H9 (cell line): ENCODE data around the gene PHLDB1. TPM values are rescaled to one million over a fixed set of nuclear protein-coding genes. Genes with fewer than 3 reads are reported as not detected.

ENCODE experiments used
- DNase-seq: peaks from one replicate; pipeline ENCODE4 v3.0.0-alpha.2; 2017
- H2AFZ ChIP-seq: one replicate; pipeline ENCODE4 v1.6.1; 2013; ENCODE audit warnings: mild to moderate bottlenecking, low read length, control low read depth, moderate library complexity
- H2AK5ac ChIP-seq: 2 replicates; pipeline ENCODE4 v1.6.1; 2013; ENCODE audit warnings: low read length, control low read depth, mixed read lengths; ENCODE audit not compliant: insufficient read length
- H2BK120ac ChIP-seq: one replicate; pipeline ENCODE4 v1.6.1; 2013; ENCODE audit warnings: low read depth, mild to moderate bottlenecking, low read length, control low read depth, inconsistent platforms; ENCODE audit not compliant: poor library complexity, severe bottlenecking
- H2BK12ac ChIP-seq: 2 replicates; pipeline ENCODE4 v1.6.1; 2013; ENCODE audit warnings: low read length, control low read depth, mixed read lengths, low read depth; ENCODE audit not compliant: insufficient read length
- H2BK15ac ChIP-seq: 2 replicates; pipeline ENCODE4 v1.6.1; 2013; ENCODE audit warnings: low read depth, low read length, control low read depth
- H2BK20ac ChIP-seq: one replicate; pipeline ENCODE4 v1.6.1; 2013; ENCODE audit warnings: low read depth, mild to moderate bottlenecking, low read length, control low read depth, inconsistent platforms; ENCODE audit not compliant: poor library complexity, severe bottlenecking
- H2BK5ac ChIP-seq: 2 replicates; pipeline ENCODE4 v1.6.1; 2013; ENCODE audit warnings: low read length, control low read depth, mixed read lengths; ENCODE audit not compliant: insufficient read length
- H3K14ac ChIP-seq: 2 replicates; pipeline ENCODE4 v1.6.1; 2013; ENCODE audit warnings: low read length, control low read depth; ENCODE audit not compliant: insufficient read depth
- H3K18ac ChIP-seq: 2 replicates; pipeline ENCODE4 v1.6.1; 2013; ENCODE audit warnings: low read depth, mild to moderate bottlenecking, mixed read lengths, low read length, control low read depth; ENCODE audit not compliant: insufficient read length
- H3K23ac ChIP-seq: 2 replicates; pipeline ENCODE4 v1.6.1; 2013; ENCODE audit warnings: low read length, control low read depth, mixed read lengths, low read depth; ENCODE audit not compliant: insufficient read length
- H3K23me2 ChIP-seq: 2 replicates; pipeline ENCODE4 v1.6.1; 2013; ENCODE audit warnings: low read depth, mild to moderate bottlenecking, mixed read lengths, low read length, control low read depth; ENCODE audit not compliant: insufficient read length, poor library complexity, severe bottlenecking
- H3K27ac ChIP-seq: 2 replicates; pipeline ENCODE4 v1.5.1; 2013; ENCODE audit warnings: low read length, control low read depth, mixed read lengths, low read depth; ENCODE audit not compliant: insufficient read length
- H3K27me3 ChIP-seq: 2 replicates; pipeline ENCODE4 v1.6.1; 2013; ENCODE audit warnings: low read length, control low read depth, inconsistent platforms; ENCODE audit not compliant: insufficient read depth
- H3K4ac ChIP-seq: 2 replicates; pipeline ENCODE4 v1.6.1; 2013; ENCODE audit warnings: low read depth, mild to moderate bottlenecking, control low read depth, inconsistent platforms, low read length, moderate library complexity
- H3K4me1 ChIP-seq: 2 replicates; pipeline ENCODE4 v1.6.1; 2013; ENCODE audit warnings: low read length, control low read depth, inconsistent platforms; ENCODE audit not compliant: insufficient read depth
- H3K4me2 ChIP-seq: 2 replicates; pipeline ENCODE4 v1.6.1; 2013; ENCODE audit warnings: low read length, control low read depth, mixed read lengths; ENCODE audit not compliant: insufficient read length, insufficient read depth
- H3K56ac ChIP-seq: 2 replicates; pipeline ENCODE4 v1.6.1; 2013; ENCODE audit warnings: low read depth, mild to moderate bottlenecking, mixed read lengths, low read length, control low read depth; ENCODE audit not compliant: insufficient read length
- H3K79me1 ChIP-seq: 2 replicates; pipeline ENCODE4 v1.6.1; 2013; ENCODE audit warnings: low read depth, mild to moderate bottlenecking, moderate library complexity, low read length, control low read depth, inconsistent platforms; ENCODE audit not compliant: insufficient read depth, poor library complexity, severe bottlenecking
- H3K79me2 ChIP-seq: 2 replicates; pipeline ENCODE4 v1.6.1; 2013; ENCODE audit warnings: low read length, control low read depth, inconsistent platforms; ENCODE audit not compliant: insufficient read depth
- H3K9ac ChIP-seq: 2 replicates; pipeline ENCODE4 v1.6.1; 2013; ENCODE audit warnings: low read length, control low read depth, mixed read lengths; ENCODE audit not compliant: insufficient read length; ENCODE audit errors: extremely low read depth
- H3K9me3 ChIP-seq: one replicate; pipeline ENCODE4 v1.6.1; 2013; ENCODE audit warnings: low read depth, low read length, inconsistent platforms; ENCODE audit not compliant: control insufficient read depth
- H3T11ph ChIP-seq: one replicate; pipeline ENCODE4 v1.6.1; 2013; ENCODE audit warnings: mild to moderate bottlenecking, low read length, control low read depth, inconsistent platforms
- H4K20me1 ChIP-seq: one replicate; pipeline ENCODE4 v1.6.1; 2013; ENCODE audit not compliant: control insufficient read depth, insufficient read length, insufficient read depth
- H4K5ac ChIP-seq: 2 replicates; pipeline ENCODE4 v1.6.1; 2013; ENCODE audit warnings: low read depth, mild to moderate bottlenecking, mixed read lengths, low read length, control low read depth; ENCODE audit not compliant: insufficient read length
- H4K8ac ChIP-seq: replicated peaks from 2 replicates; pipeline ENCODE4 v1.6.1; 2013; ENCODE audit warnings: low read length, control low read depth, mixed read lengths, low read depth; ENCODE audit not compliant: insufficient read length
- H4K91ac ChIP-seq: 2 replicates; pipeline ENCODE4 v1.6.1; 2013; ENCODE audit warnings: low read depth, mild to moderate bottlenecking, moderate library complexity, mixed read lengths, low read length, control low read depth; ENCODE audit not compliant: insufficient read length
- H3K27ac Mint-ChIP-seq, 3 experiments: 2 replicates in 2 of 3; 3 replicates in 1 of 3; pipeline ENCODE4 v1.8.0; 2020 to 2021; ENCODE audit warnings: mixed read lengths in 3 of 3, mild to moderate bottlenecking in 1 of 3, moderate library complexity in 1 of 3
- H3K27me3 Mint-ChIP-seq: 2 replicates; pipeline ENCODE4 v1.8.0; 2021; ENCODE audit warnings: low read depth, mild to moderate bottlenecking, moderate library complexity, mixed read lengths
- H3K36me3 Mint-ChIP-seq, 3 experiments: 2 replicates in 2 of 3; 3 replicates in 1 of 3; pipeline ENCODE4 v1.8.0; 2020 to 2021; ENCODE audit warnings: low read depth in 3 of 3, mixed read lengths in 3 of 3; ENCODE audit not compliant: insufficient read depth in 1 of 3
- H3K4me1 Mint-ChIP-seq, 2 experiments: 2 replicates each; pipeline ENCODE4 v1.8.0; 2020; ENCODE audit warnings: mixed read lengths in 2 of 2
- H3K4me3 Mint-ChIP-seq, 2 experiments: 2 replicates in 1 of 2; 3 replicates in 1 of 2; pipeline ENCODE4 v1.8.0; 2020 to 2021; ENCODE audit warnings: mild to moderate bottlenecking in 2 of 2, mixed read lengths in 2 of 2, moderate library complexity in 1 of 2
- H3K9me3 Mint-ChIP-seq, 2 experiments: 2 replicates in 1 of 2; 3 replicates in 1 of 2; pipeline ENCODE4 v1.8.0; 2020; ENCODE audit warnings: mild to moderate bottlenecking in 2 of 2, mixed read lengths in 2 of 2, moderate library complexity in 1 of 2
- CTCF ChIP-seq: fragments of 200-600 bp; sonication (generic); conservative IDR thresholded peaks from 3 replicates; pipeline ENCODE4 v1.8.0; 2021; ENCODE audit warnings: antibody characterized with exemption, mild to moderate bottlenecking
- WGBS: extraction: QIAGEN DNeasy Blood & Tissue Kit; methylation state at CpG from one replicate; pipeline ENCODE4 v1.1.7; 2013; ENCODE audit warnings: missing lambda C conversion rate, low lambda C conversion rate, mixed read lengths; ENCODE audit not compliant: insufficient read length; ENCODE audit errors: extremely low coverage; 5-methylcytosine and 5-hydroxymethylcytosine counted together
- total RNA-seq: library from RNA; stranded (reverse); gene quantifications from 2 replicates; pipeline ENCODE4 v1.2.1, GENCODE V29; 2021

PHLDB1 gene
- total RNA-seq, 1 experiment from 2014 or later, result 56.0 TPM

GRCh38 chr11:118650366-118650765 is 43.0 kb downstream of the PHLDB1 start:
- H3K4me3 Mint-ChIP-seq, result no peak overlapping the region
- Histone ChIP-seq H3K27me3 (no peaks in the 10 kb centered on the region), H3K23me2 (no peaks in the 10 kb centered on the region), H3K79me2 (no peaks in the 10 kb centered on the region), H2AK5ac (no peak overlapping the region), H3K9me3 (no peaks in the 10 kb centered on the region), H3K23ac (no peak overlapping the region), H4K8ac (no peak overlapping the region), H3K9ac (no peak overlapping the region), H3K27ac (no peak overlapping the region), H3K18ac (no peak overlapping the region), H4K5ac (no peak overlapping the region), H2BK5ac (no peak overlapping the region), H4K91ac (no peak overlapping the region), H4K20me1 (no peaks in the 10 kb centered on the region), H3K56ac (no peak overlapping the region), H3K4ac (no peak overlapping the region), H3K14ac (no peak overlapping the region), H2BK20ac (no peak overlapping the region), H3T11ph (no peak overlapping the region), H2BK15ac (no peak overlapping the region), H3K4me2 (no peak overlapping the region), H3K79me1 (no peaks in the 10 kb centered on the region), H2BK12ac (no peak overlapping the region), H2BK120ac (no peak overlapping the region), H3K4me1 (no peaks in the 10 kb centered on the region), H2AFZ (no peak overlapping the region)
- no peaks in the 10 kb centered on the region for H3K9me3 Mint-ChIP-seq
- H3K4me1 Mint-ChIP-seq, result no peaks in the 10 kb centered on the region
- H3K27me3 Mint-ChIP-seq, result no peaks in the 10 kb centered on the region
- no CpG with 5 or more reads among the region's 8 CpGs for WGBS
- no peak overlapping the region for H3K27ac Mint-ChIP-seq
- DNase-seq, result no peak
- TF ChIP-seq CTCF, result no peak
- peaks cover 36 to 82% (median 81%) of the 10 kb centered on the region in 3 experiments; a peak in 6 of 7 replicates for H3K36me3 Mint-ChIP-seq
